HepG2 (cell line): Measurements from ENCODE around the gene TRPC1. TPM values are rescaled to one million over a fixed set of nuclear protein-coding genes. Genes with fewer than 3 reads are reported as not detected.

ENCODE experiments used
- EEA1 ChIP-seq: sonication (generic); formaldehyde crosslinking; IDR thresholded peaks from 2 replicates; pipeline ENCODE4 v1.5.1; 2020; ENCODE audit warnings: mild to moderate bottlenecking, missing genetic modification reagents, borderline replicate concordance
- FOXO1 ChIP-seq: sonication (generic); formaldehyde crosslinking; IDR thresholded peaks from 2 replicates; pipeline ENCODE4 v1.4.0; 2020; ENCODE audit warnings: missing genetic modification reagents
- ISL2 ChIP-seq: sonication (generic); formaldehyde crosslinking; IDR thresholded peaks from 2 replicates; pipeline ENCODE4 v1.5.0; 2020; ENCODE audit warnings: missing genetic modification reagents
- MAFK ChIP-seq, 2 experiments: IDR thresholded peaks in 1 of 2; conservative IDR thresholded peaks in 1 of 2; 2 replicates each; pipeline ENCODE4 v1.6.1; 2011; ENCODE audit warnings: improper control_type of control experiment in 2 of 2, low read length in 2 of 2
- MEF2D ChIP-seq: sonication (generic); formaldehyde crosslinking; IDR thresholded peaks from 2 replicates; pipeline ENCODE4 v1.5.1; 2020; ENCODE audit warnings: mild to moderate bottlenecking, missing genetic modification reagents
- SKI ChIP-seq: fragments of 450-650 bp; IDR thresholded peaks from one replicate; pipeline ENCODE4 v1.6.1; 2018; ENCODE audit warnings: mild to moderate bottlenecking; ENCODE audit not compliant: partially characterized antibody
- YEATS4 ChIP-seq: sonication (generic); formaldehyde crosslinking; IDR thresholded peaks from 2 replicates; pipeline ENCODE4 v1.4.0; 2020; ENCODE audit warnings: missing genetic modification reagents, borderline replicate concordance
- ZBTB20 ChIP-seq: sonication (generic); formaldehyde crosslinking; IDR thresholded peaks from 2 replicates; pipeline ENCODE4 v1.8.1; 2023; ENCODE audit warnings: missing genetic modification reagents, low read depth, mild to moderate bottlenecking, borderline replicate concordance
- ZNF12 ChIP-seq: sonication (generic); formaldehyde crosslinking; IDR thresholded peaks from 2 replicates; pipeline ENCODE4 v1.5.0; 2020; ENCODE audit warnings: missing genetic modification reagents
- ZNF556 ChIP-seq: sonication (generic); formaldehyde crosslinking; IDR thresholded peaks from 2 replicates; pipeline ENCODE4 v1.4.0; 2020; ENCODE audit warnings: mild to moderate bottlenecking, missing genetic modification reagents, borderline replicate concordance
- ZNF772 ChIP-seq: sonication (generic); formaldehyde crosslinking; IDR thresholded peaks from 2 replicates; pipeline ENCODE4 v1.5.0; 2020; ENCODE audit warnings: mild to moderate bottlenecking, missing genetic modification reagents
- ZNF83 ChIP-seq: sonication (generic); formaldehyde crosslinking; IDR thresholded peaks from 2 replicates; pipeline ENCODE4 v1.4.0; 2020; ENCODE audit warnings: missing genetic modification reagents, mild to moderate bottlenecking, borderline replicate concordance
- ZNF891 ChIP-seq: sonication (generic); formaldehyde crosslinking; IDR thresholded peaks from 2 replicates; pipeline ENCODE4 v1.5.0; 2020; ENCODE audit warnings: mild to moderate bottlenecking, missing genetic modification reagents
- ZSCAN21 ChIP-seq: sonication (generic); formaldehyde crosslinking; IDR thresholded peaks from 2 replicates; pipeline ENCODE4 v1.8.0; 2022; ENCODE audit warnings: mild to moderate bottlenecking, missing genetic modification reagents, moderate library complexity, borderline replicate concordance
- polyA plus RNA-seq, 8 experiments: library from polyadenylated mRNA; depleted of rRNA in 3 of 8; stranded (reverse) in 7 of 8; unstranded in 1 of 8; fragments of >200 nt; fragmentation: Illumina TruSeq in 4 of 8; extraction: Trizol in 4 of 8; gene quantifications; 2 replicates each; pipeline versions ENCODE4 v1.2.1 to v1.2.3, GENCODE V29; 2011 to 2016; ENCODE audit warnings: low read depth in 4 of 8, missing spikeins in 1 of 8, mixed read lengths in 1 of 8; ENCODE audit not compliant: insufficient read depth in 1 of 8
- total RNA-seq, 5 experiments: library from RNA; depleted of rRNA; stranded (reverse); fragments of >200 nt; fragmentation: Illumina TruSeq; extraction: Trizol; gene quantifications; 2 replicates each; pipeline ENCODE4 v1.2.3, GENCODE V29; 2016; ENCODE audit warnings: low read depth in 1 of 5
- TF ChIP-seq, protein P1 (sequence below): sonication (generic); formaldehyde crosslinking; IDR thresholded peaks from 2 replicates; pipeline ENCODE4 v1.8.1; 2023; ENCODE audit warnings: missing genetic modification reagents, mild to moderate bottlenecking, borderline replicate concordance
- TF ChIP-seq, protein P2 (sequence below): sonication (generic); formaldehyde crosslinking; IDR thresholded peaks from 2 replicates; pipeline ENCODE4 v1.5.1; 2020; ENCODE audit warnings: mild to moderate bottlenecking, missing genetic modification reagents, borderline replicate concordance
- TF ChIP-seq, protein P3 (sequence below): sonication (generic); formaldehyde crosslinking; IDR thresholded peaks from 2 replicates; pipeline ENCODE4 v1.4.0; 2020; ENCODE audit warnings: mild to moderate bottlenecking, missing genetic modification reagents, borderline replicate concordance
- TF ChIP-seq, protein P4 (sequence below): sonication (generic); formaldehyde crosslinking; IDR thresholded peaks from 2 replicates; pipeline ENCODE4 v1.4.0; 2020; ENCODE audit warnings: missing genetic modification reagents
- TF ChIP-seq, protein P5 (sequence below): sonication (generic); formaldehyde crosslinking; IDR thresholded peaks from 2 replicates; pipeline ENCODE4 v1.5.1; 2020; ENCODE audit warnings: missing genetic modification reagents, mild to moderate bottlenecking, borderline replicate concordance

TRPC1 gene
- total and polyA plus RNA-seq, 2 of the 13 experiments (the other 11 are each of a cell fraction or from before 2014, with no cell fraction given), result 10.8 to 13.1 TPM

DNA sequence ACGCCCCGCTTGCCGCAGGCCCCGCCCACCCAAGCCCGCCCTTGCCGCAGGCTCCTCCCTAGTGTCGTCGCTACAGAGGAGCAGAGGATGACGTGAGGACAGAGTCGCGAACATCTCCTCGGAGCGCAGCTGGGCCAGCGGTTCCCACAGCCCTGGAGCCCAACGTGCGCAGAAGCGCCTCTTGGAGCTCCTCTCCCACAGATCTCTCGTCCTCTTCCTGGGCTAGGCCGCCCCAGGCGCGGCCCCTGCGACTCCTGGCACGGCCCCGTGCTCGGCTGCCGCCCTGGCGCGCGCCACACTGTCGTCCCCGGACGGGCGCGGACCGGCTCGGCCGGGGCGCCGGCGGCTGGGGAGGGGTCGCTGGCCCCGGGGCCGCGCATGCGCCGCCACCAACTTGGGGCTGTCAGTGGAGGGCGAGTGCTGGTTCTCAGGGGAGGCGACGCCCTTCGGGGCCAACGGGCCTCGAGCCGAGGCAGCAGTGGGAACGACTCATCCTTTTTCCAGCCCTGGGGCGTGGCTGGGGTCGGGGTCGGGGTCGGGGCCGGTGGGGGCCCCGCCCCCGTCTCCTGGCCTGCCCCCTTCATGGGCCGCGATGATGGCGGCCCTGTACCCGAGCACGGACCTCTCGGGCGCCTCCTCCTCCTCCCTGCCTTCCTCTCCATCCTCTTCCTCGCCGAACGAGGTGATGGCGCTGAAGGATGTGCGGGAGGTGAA is at the start of gene TRPC1 (continued):
- TF ChIP-seq, protein P1, sequence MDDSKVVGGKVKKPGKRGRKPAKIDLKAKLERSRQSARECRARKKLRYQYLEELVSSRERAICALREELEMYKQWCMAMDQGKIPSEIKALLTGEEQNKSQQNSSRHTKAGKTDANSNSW (CRISPR knock-in tag), result no peak
- TF ChIP-seq ZNF772 (CRISPR knock-in tag) (no peak; the same call in 1 of the 2 replicates), YEATS4 (peak; percentile 48), EEA1 (CRISPR knock-in tag) (no peak), SKI (no peak), FOXO1 (CRISPR knock-in tag) (no peak; the same call in none of the 2 replicates), ZNF12 (CRISPR knock-in tag) (no peak), MEF2D (no peak), ZNF556 (CRISPR knock-in tag) (no peak), ZNF83 (CRISPR knock-in tag) (no peak), ZBTB20 (no peak), ZSCAN21 (CRISPR knock-in tag) (peak; percentile 40; the same call in 1 of the 2 replicates), ISL2 (CRISPR knock-in tag) (no peak), ZNF891 (CRISPR knock-in tag) (no peak), MAFK (conservative IDR thresholded peaks at IDR 0.05 in 1 of 2, IDR thresholded peaks at IDR 0.05 in 1 of 2; ENCODE audit: low read length in 2 of 2) (no peak)
- TF ChIP-seq, protein P2, sequence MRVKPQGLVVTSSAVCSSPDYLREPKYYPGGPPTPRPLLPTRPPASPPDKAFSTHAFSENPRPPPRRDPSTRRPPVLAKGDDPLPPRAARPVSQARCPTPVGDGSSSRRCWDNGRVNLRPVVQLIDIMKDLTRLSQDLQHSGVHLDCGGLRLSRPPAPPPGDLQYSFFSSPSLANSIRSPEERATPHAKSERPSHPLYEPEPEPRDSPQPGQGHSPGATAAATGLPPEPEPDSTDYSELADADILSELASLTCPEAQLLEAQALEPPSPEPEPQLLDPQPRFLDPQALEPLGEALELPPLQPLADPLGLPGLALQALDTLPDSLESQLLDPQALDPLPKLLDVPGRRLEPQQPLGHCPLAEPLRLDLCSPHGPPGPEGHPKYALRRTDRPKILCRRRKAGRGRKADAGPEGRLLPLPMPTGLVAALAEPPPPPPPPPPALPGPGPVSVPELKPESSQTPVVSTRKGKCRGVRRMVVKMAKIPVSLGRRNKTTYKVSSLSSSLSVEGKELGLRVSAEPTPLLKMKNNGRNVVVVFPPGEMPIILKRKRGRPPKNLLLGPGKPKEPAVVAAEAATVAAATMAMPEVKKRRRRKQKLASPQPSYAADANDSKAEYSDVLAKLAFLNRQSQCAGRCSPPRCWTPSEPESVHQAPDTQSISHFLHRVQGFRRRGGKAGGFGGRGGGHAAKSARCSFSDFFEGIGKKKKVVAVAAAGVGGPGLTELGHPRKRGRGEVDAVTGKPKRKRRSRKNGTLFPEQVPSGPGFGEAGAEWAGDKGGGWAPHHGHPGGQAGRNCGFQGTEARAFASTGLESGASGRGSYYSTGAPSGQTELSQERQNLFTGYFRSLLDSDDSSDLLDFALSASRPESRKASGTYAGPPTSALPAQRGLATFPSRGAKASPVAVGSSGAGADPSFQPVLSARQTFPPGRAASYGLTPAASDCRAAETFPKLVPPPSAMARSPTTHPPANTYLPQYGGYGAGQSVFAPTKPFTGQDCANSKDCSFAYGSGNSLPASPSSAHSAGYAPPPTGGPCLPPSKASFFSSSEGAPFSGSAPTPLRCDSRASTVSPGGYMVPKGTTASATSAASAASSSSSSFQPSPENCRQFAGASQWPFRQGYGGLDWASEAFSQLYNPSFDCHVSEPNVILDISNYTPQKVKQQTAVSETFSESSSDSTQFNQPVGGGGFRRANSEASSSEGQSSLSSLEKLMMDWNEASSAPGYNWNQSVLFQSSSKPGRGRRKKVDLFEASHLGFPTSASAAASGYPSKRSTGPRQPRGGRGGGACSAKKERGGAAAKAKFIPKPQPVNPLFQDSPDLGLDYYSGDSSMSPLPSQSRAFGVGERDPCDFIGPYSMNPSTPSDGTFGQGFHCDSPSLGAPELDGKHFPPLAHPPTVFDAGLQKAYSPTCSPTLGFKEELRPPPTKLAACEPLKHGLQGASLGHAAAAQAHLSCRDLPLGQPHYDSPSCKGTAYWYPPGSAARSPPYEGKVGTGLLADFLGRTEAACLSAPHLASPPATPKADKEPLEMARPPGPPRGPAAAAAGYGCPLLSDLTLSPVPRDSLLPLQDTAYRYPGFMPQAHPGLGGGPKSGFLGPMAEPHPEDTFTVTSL (CRISPR knock-in tag), result no peak
- TF ChIP-seq, protein P3, sequence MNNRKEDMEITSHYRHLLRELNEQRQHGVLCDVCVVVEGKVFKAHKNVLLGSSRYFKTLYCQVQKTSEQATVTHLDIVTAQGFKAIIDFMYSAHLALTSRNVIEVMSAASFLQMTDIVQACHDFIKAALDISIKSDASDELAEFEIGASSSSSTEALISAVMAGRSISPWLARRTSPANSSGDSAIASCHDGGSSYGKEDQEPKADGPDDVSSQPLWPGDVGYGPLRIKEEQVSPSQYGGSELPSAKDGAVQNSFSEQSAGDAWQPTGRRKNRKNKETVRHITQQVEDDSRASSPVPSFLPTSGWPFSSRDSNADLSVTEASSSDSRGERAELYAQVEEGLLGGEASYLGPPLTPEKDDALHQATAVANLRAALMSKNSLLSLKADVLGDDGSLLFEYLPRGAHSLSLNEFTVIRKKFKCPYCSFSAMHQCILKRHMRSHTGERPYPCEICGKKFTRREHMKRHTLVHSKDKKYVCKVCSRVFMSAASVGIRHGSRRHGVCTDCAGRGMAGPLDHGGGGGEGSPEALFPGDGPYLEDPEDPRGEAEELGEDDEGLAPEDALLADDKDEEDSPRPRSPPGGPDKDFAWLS (CRISPR knock-in tag), result no peak
- TF ChIP-seq, protein P4, sequence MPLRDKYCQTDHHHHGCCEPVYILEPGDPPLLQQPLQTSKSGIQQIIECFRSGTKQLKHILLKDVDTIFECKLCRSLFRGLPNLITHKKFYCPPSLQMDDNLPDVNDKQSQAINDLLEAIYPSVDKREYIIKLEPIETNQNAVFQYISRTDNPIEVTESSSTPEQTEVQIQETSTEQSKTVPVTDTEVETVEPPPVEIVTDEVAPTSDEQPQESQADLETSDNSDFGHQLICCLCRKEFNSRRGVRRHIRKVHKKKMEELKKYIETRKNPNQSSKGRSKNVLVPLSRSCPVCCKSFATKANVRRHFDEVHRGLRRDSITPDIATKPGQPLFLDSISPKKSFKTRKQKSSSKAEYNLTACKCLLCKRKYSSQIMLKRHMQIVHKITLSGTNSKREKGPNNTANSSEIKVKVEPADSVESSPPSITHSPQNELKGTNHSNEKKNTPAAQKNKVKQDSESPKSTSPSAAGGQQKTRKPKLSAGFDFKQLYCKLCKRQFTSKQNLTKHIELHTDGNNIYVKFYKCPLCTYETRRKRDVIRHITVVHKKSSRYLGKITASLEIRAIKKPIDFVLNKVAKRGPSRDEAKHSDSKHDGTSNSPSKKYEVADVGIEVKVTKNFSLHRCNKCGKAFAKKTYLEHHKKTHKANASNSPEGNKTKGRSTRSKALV (CRISPR knock-in tag), result peak; percentile 55; the same call in 1 of the 2 replicates
- TF ChIP-seq, protein P5, sequence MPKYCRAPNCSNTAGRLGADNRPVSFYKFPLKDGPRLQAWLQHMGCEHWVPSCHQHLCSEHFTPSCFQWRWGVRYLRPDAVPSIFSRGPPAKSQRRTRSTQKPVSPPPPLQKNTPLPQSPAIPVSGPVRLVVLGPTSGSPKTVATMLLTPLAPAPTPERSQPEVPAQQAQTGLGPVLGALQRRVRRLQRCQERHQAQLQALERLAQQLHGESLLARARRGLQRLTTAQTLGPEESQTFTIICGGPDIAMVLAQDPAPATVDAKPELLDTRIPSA (CRISPR knock-in tag), result no peak
